Measurements from ENCODE around the gene TMEM121B.

The TMEM121B gene

GRCh38 chr22:17097062-17097461 lies 24.1 kb downstream of the TMEM121B start:
- Histone ChIP-seq H3K36me3 (ENCODE audit: control insufficient read depth in 1 of 2, insufficient read depth in 2 of 2, low read length in 2 of 2) (peaks cover 36 to 47% of the 10 kb centered on the region in 2 donors), H3K9me3 (ENCODE audit: control insufficient read depth in 1 of 2, low read length in 2 of 2) (no peaks in the 10 kb centered on the region), H3K27ac (ENCODE audit: low read depth, low read length) (no peak overlapping the region), H3K27me3 (ENCODE audit: control insufficient read depth in 1 of 2, insufficient read depth in 2 of 2, low read length in 2 of 2) (no peaks in the 10 kb centered on the region), H3K4me1 (ENCODE audit: control insufficient read depth in 1 of 2, insufficient read depth in 2 of 2, low read length in 2 of 2) (peaks cover 0 to 6% of the 10 kb centered on the region in 2 donors), H3K4me3 (ENCODE audit: low read depth in 1 of 2, low read length in 2 of 2) (no peak overlapping the region), H3K9ac (ENCODE audit: low read depth in 1 of 2, low read length in 2 of 2) (no peak overlapping the region)

GRCh38 chr22:17096071-17096470 lies 25.1 kb downstream of the TMEM121B start:
- peaks cover 0 to 6% of the 10 kb centered on the region in 2 donors for H3K4me1 ChIP-seq (ENCODE audit: control insufficient read depth in 1 of 2, insufficient read depth in 2 of 2, low read length in 2 of 2)
- H3K9ac ChIP-seq (ENCODE audit: low read depth in 1 of 2, low read length in 2 of 2): no peak overlapping the region
- H3K27ac ChIP-seq (ENCODE audit: low read depth, low read length): no peak overlapping the region
- no peaks in the 10 kb centered on the region for H3K27me3 ChIP-seq (ENCODE audit: control insufficient read depth in 1 of 2, insufficient read depth in 2 of 2, low read length in 2 of 2)
- H3K36me3 ChIP-seq (ENCODE audit: control insufficient read depth in 1 of 2, insufficient read depth in 2 of 2, low read length in 2 of 2): peaks cover 27 to 37% of the 10 kb centered on the region in 2 donors
- no peak overlapping the region for H3K4me3 ChIP-seq (ENCODE audit: low read depth in 1 of 2, low read length in 2 of 2)
- no peaks in the 10 kb centered on the region for H3K9me3 ChIP-seq (ENCODE audit: control insufficient read depth in 1 of 2, low read length in 2 of 2)

GRCh38 chr22:17095538-17095937 lies 25.6 kb downstream of the TMEM121B start:
- Histone ChIP-seq H3K4me3 (ENCODE audit: low read depth in 1 of 2, low read length in 2 of 2) (no peak overlapping the region), H3K4me1 (ENCODE audit: control insufficient read depth in 1 of 2, insufficient read depth in 2 of 2, low read length in 2 of 2) (peaks cover 0 to 6% of the 10 kb centered on the region in 2 donors), H3K36me3 (ENCODE audit: control insufficient read depth in 1 of 2, insufficient read depth in 2 of 2, low read length in 2 of 2) (peaks cover 26 to 31% of the 10 kb centered on the region in 2 donors), H3K9ac (ENCODE audit: low read depth in 1 of 2, low read length in 2 of 2) (no peak overlapping the region), H3K9me3 (ENCODE audit: control insufficient read depth in 1 of 2, low read length in 2 of 2) (no peaks in the 10 kb centered on the region), H3K27me3 (ENCODE audit: control insufficient read depth in 1 of 2, insufficient read depth in 2 of 2, low read length in 2 of 2) (no peaks in the 10 kb centered on the region), H3K27ac (ENCODE audit: low read depth, low read length) (no peak overlapping the region)

GRCh38 chr22:17093081-17093480 lies 28.1 kb downstream of the TMEM121B start:
- Histone ChIP-seq H3K9ac (ENCODE audit: low read depth in 1 of 2, low read length in 2 of 2) (no peak overlapping the region), H3K27me3 (ENCODE audit: control insufficient read depth in 1 of 2, insufficient read depth in 2 of 2, low read length in 2 of 2) (no peaks in the 10 kb centered on the region), H3K4me3 (ENCODE audit: low read depth in 1 of 2, low read length in 2 of 2) (no peak overlapping the region), H3K36me3 (ENCODE audit: control insufficient read depth in 1 of 2, insufficient read depth in 2 of 2, low read length in 2 of 2) (peaks cover 7 to 11% of the 10 kb centered on the region in 2 donors), H3K27ac (ENCODE audit: low read depth, low read length) (no peak overlapping the region), H3K4me1 (ENCODE audit: control insufficient read depth in 1 of 2, insufficient read depth in 2 of 2, low read length in 2 of 2) (peaks cover 0 to under 1% of the 10 kb centered on the region in 2 donors), H3K9me3 (ENCODE audit: control insufficient read depth in 1 of 2, low read length in 2 of 2) (no peaks in the 10 kb centered on the region)

GRCh38 chr22:17091851-17092250 lies 29.3 kb downstream of the TMEM121B start:
- Histone ChIP-seq H3K4me1 (ENCODE audit: control insufficient read depth in 1 of 2, insufficient read depth in 2 of 2, low read length in 2 of 2) (peaks cover 9 to 11% of the 10 kb centered on the region in 2 donors), H3K9me3 (ENCODE audit: control insufficient read depth in 1 of 2, low read length in 2 of 2) (no peaks in the 10 kb centered on the region), H3K36me3 (ENCODE audit: control insufficient read depth in 1 of 2, insufficient read depth in 2 of 2, low read length in 2 of 2) (no peaks in the 10 kb centered on the region), H3K9ac (ENCODE audit: low read depth in 1 of 2, low read length in 2 of 2) (no peak overlapping the region), H3K27ac (ENCODE audit: low read depth, low read length) (no peak overlapping the region), H3K4me3 (ENCODE audit: low read depth in 1 of 2, low read length in 2 of 2) (no peak overlapping the region), H3K27me3 (ENCODE audit: control insufficient read depth in 1 of 2, insufficient read depth in 2 of 2, low read length in 2 of 2) (no peaks in the 10 kb centered on the region)

GRCh38 chr22:17090550-17090949 lies 30.6 kb downstream of the TMEM121B start:
- no peaks in the 10 kb centered on the region for H3K27me3 ChIP-seq (ENCODE audit: control insufficient read depth in 1 of 2, insufficient read depth in 2 of 2, low read length in 2 of 2)
- no peaks in the 10 kb centered on the region for H3K36me3 ChIP-seq (ENCODE audit: control insufficient read depth in 1 of 2, insufficient read depth in 2 of 2, low read length in 2 of 2)
- no peak overlapping the region for H3K27ac ChIP-seq (ENCODE audit: low read depth, low read length)
- no peak overlapping the region for H3K9ac ChIP-seq (ENCODE audit: low read depth in 1 of 2, low read length in 2 of 2)
- no peak overlapping the region for H3K4me3 ChIP-seq (ENCODE audit: low read depth in 1 of 2, low read length in 2 of 2)
- H3K4me1 ChIP-seq (ENCODE audit: control insufficient read depth in 1 of 2, insufficient read depth in 2 of 2, low read length in 2 of 2): peaks cover 22% of the 10 kb centered on the region in 2 donors
- no peaks in the 10 kb centered on the region for H3K9me3 ChIP-seq (ENCODE audit: control insufficient read depth in 1 of 2, low read length in 2 of 2)

GRCh38 chr22:17087498-17088131 lies 33.5 kb downstream of the TMEM121B start:
- no peaks in the 10 kb centered on the region for H3K9me3 ChIP-seq (ENCODE audit: control insufficient read depth in 1 of 2, low read length in 2 of 2)
- H3K36me3 ChIP-seq (ENCODE audit: control insufficient read depth in 1 of 2, insufficient read depth in 2 of 2, low read length in 2 of 2): no peaks in the 10 kb centered on the region
- H3K9ac ChIP-seq (ENCODE audit: low read depth in 1 of 2, low read length in 2 of 2): no peak overlapping the region
- peaks cover 22 to 25% of the 10 kb centered on the region in 2 donors for H3K4me1 ChIP-seq (ENCODE audit: control insufficient read depth in 1 of 2, insufficient read depth in 2 of 2, low read length in 2 of 2)
- H3K27me3 ChIP-seq (ENCODE audit: control insufficient read depth in 1 of 2, insufficient read depth in 2 of 2, low read length in 2 of 2): no peaks in the 10 kb centered on the region
- peak overlapping the region; percentile 8 to 19 for H3K4me3 ChIP-seq (ENCODE audit: low read depth in 1 of 2, low read length in 2 of 2)
- H3K27ac ChIP-seq (ENCODE audit: low read depth, low read length): no peak overlapping the region

- peaks cover 22 to 25% of the 10 kb centered on the region in 2 donors for H3K4me1 ChIP-seq (ENCODE audit: control insufficient read depth in 1 of 2, insufficient read depth in 2 of 2, low read length in 2 of 2)
- no peaks in the 10 kb centered on the region for H3K36me3 ChIP-seq (ENCODE audit: control insufficient read depth in 1 of 2, insufficient read depth in 2 of 2, low read length in 2 of 2)
- H3K27ac ChIP-seq (ENCODE audit: low read depth, low read length): no peak overlapping the region
- no peaks in the 10 kb centered on the region for H3K9me3 ChIP-seq (ENCODE audit: control insufficient read depth in 1 of 2, low read length in 2 of 2)
- no peaks in the 10 kb centered on the region for H3K27me3 ChIP-seq (ENCODE audit: control insufficient read depth in 1 of 2, insufficient read depth in 2 of 2, low read length in 2 of 2)
- no peak overlapping the region for H3K9ac ChIP-seq (ENCODE audit: low read depth in 1 of 2, low read length in 2 of 2)
- peak overlapping the region; percentile 81 to 86 for H3K4me3 ChIP-seq (ENCODE audit: low read depth in 1 of 2, low read length in 2 of 2)
Observed at GRCh38 chr22:17086788-17087497, 34.2 kb downstream of the TMEM121B start.

GRCh38 chr22:17086296-17086695 lies 34.9 kb downstream of the TMEM121B start:
- Histone ChIP-seq H3K36me3 (ENCODE audit: control insufficient read depth in 1 of 2, insufficient read depth in 2 of 2, low read length in 2 of 2) (no peaks in the 10 kb centered on the region), H3K27me3 (ENCODE audit: control insufficient read depth in 1 of 2, insufficient read depth in 2 of 2, low read length in 2 of 2) (no peaks in the 10 kb centered on the region), H3K27ac (ENCODE audit: low read depth, low read length) (no peak overlapping the region), H3K4me1 (ENCODE audit: control insufficient read depth in 1 of 2, insufficient read depth in 2 of 2, low read length in 2 of 2) (peaks cover 22 to 25% of the 10 kb centered on the region in 2 donors), H3K9me3 (ENCODE audit: control insufficient read depth in 1 of 2, low read length in 2 of 2) (no peaks in the 10 kb centered on the region), H3K4me3 (ENCODE audit: low read depth in 1 of 2, low read length in 2 of 2) (peak overlapping the region; percentile 81 to 86), H3K9ac (ENCODE audit: low read depth in 1 of 2, low read length in 2 of 2) (no peak overlapping the region)

Data from duodenal mucosa (tissue), 2 donors.